Measurements from ENCODE around the gene MTM1.
A peak's percentile ranks its signal among the peaks of the same experiment; 100 is the strongest.

MTM1 gene

GRCh38 chrX:150587585-150588503 is 19.4 kb downstream of the MTM1 start:
- peak; percentile 30 for TF ChIP-seq CTCF (IDR thresholded peaks at IDR 0.05)

- TF ChIP-seq CTCF (IDR thresholded peaks at IDR 0.05) = no peak
These were observed 26.2 kb downstream of the MTM1 start for GRCh38 chrX:150594584-150594983.

- TF ChIP-seq CTCF (IDR thresholded peaks at IDR 0.05) = no peak
These were observed 30.8 kb downstream of the MTM1 start for GRCh38 chrX:150599226-150599625.

- no peak for TF ChIP-seq CTCF (IDR thresholded peaks at IDR 0.05)
These were observed 33.9 kb downstream of the MTM1 start for GRCh38 chrX:150602296-150602695.

GRCh38 chrX:150602743-150603142 is 34.3 kb downstream of the MTM1 start:
- no peak for TF ChIP-seq CTCF (IDR thresholded peaks at IDR 0.05)

- TF ChIP-seq CTCF (IDR thresholded peaks at IDR 0.05) = no peak
These were observed 37.2 kb downstream of the MTM1 start for GRCh38 chrX:150605603-150606002.

- TF ChIP-seq CTCF (IDR thresholded peaks at IDR 0.05) = no peak
These were observed 38.8 kb downstream of the MTM1 start for GRCh38 chrX:150607201-150607600.
